A673 (cell line): Measurements from ENCODE around the gene AP3D1. TPM values are rescaled to one million over a fixed set of nuclear protein-coding genes. Genes with fewer than 3 reads are reported as not detected.
"Not testable (repeated sequence)": the region's sequence is repeated elsewhere in the genome, so short reads cannot be mapped to it uniquely, and the experiment has no call there.

Source experiments
- Bru-seq: library from RNA; stranded (reverse); fragments of 400-500 nt; gene quantifications from one replicate; lab custom pipeline; 2021; lab: Mats Ljungman, UMichigan
- BruChase-seq, 2 experiments: library from RNA; stranded (reverse); fragments of 400-500 nt; gene quantifications; one replicate each; lab custom pipeline; 2021; lab: Mats Ljungman, UMichigan
- BruUV-seq: library from RNA; stranded (reverse); fragments of 400-500 nt; replicated peaks from 2 replicates; lab custom pipeline; 2021; lab: Mats Ljungman, UMichigan
- CTCF ChIA-PET: fragments of 300-600 bp; sonication (Branson Sonifier 250); formaldehyde crosslinking; loops from one replicate; lab custom pipeline; 2022; ENCODE audit warnings: antibody characterized with exemption; lab: Charles Lee
- POLR2A ChIA-PET: fragments of 300-600 bp; sonication (Branson Sonifier 250); formaldehyde crosslinking; loops from one replicate; lab custom pipeline; 2022; ENCODE audit warnings: antibody characterized with exemption; ENCODE audit not compliant: low non-redundant PET; lab: Charles Lee
- DNase-seq: peaks from one replicate; pipeline ENCODE4 v3.0.0-alpha.2; 2015; ENCODE audit warnings: low spot score
- H3K27ac ChIP-seq: fragments of 200-600 bp; sonication (generic); 2 replicates; pipeline ENCODE4 v1.5.1; 2016; ENCODE audit warnings: mixed run types, low read depth, mild to moderate bottlenecking, mixed read lengths, antibody characterized with exemption, low read length; ENCODE audit not compliant: poor library complexity, severe bottlenecking
- H3K27me3 ChIP-seq: fragments of 200-600 bp; sonication (generic); replicated peaks from 2 replicates; pipeline ENCODE4 v1.6.1; 2017; ENCODE audit warnings: mixed run types, low read depth, mild to moderate bottlenecking, mixed read lengths, antibody characterized with exemption, low read length; ENCODE audit not compliant: insufficient read depth, poor library complexity
- H3K36me3 ChIP-seq: fragments of 200-600 bp; sonication (generic); 2 replicates; pipeline ENCODE4 v1.6.1; 2016; ENCODE audit warnings: mixed run types, mild to moderate bottlenecking, mixed read lengths, antibody characterized with exemption, low read length; ENCODE audit not compliant: insufficient read depth, poor library complexity, severe bottlenecking
- H3K4me1 ChIP-seq: fragments of 200-600 bp; sonication (generic); 2 replicates; pipeline ENCODE4 v1.6.1; 2017; ENCODE audit warnings: mixed run types, mild to moderate bottlenecking, mixed read lengths, antibody characterized with exemption, low read length; ENCODE audit not compliant: insufficient read depth, poor library complexity, severe bottlenecking
- H3K4me3 ChIP-seq: fragments of 200-600 bp; sonication (generic); 2 replicates; pipeline ENCODE4 v1.5.1; 2016; ENCODE audit warnings: low read depth, mixed run types, mild to moderate bottlenecking, mixed read lengths, low read length; ENCODE audit not compliant: poor library complexity, severe bottlenecking
- H3K9me3 ChIP-seq: fragments of 200-600 bp; sonication (generic); 2 replicates; pipeline ENCODE4 v1.6.1; 2016; ENCODE audit warnings: mixed run types, low read depth, mild to moderate bottlenecking, mixed read lengths, antibody characterized with exemption, low read length; ENCODE audit not compliant: poor library complexity, severe bottlenecking
- EZH2 ChIP-seq: fragments of 200-600 bp; sonication (generic); IDR thresholded peaks from 2 replicates; pipeline ENCODE4 v1.6.1; 2017; ENCODE audit warnings: borderline replicate concordance, low read depth, mild to moderate bottlenecking, mixed read lengths, antibody characterized with exemption, low read length; ENCODE audit not compliant: poor library complexity, severe bottlenecking
- intact Hi-C: fragments of 100-400 bp; cut with micrococcal nuclease; formaldehyde crosslinking; loops from one replicate; pipeline ENCODE4 v1.10.0; 2022; ENCODE audit not compliant: unreplicated experiment
- long read RNA-seq: library from polyadenylated mRNA; stranded (forward); transcript quantifications from one replicate; pipeline ENCODE4 v2.0.0, GENCODE V29; 2022
- total RNA-seq: library from RNA; stranded (reverse); gene quantifications from 2 replicates; pipeline ENCODE4 v1.2.3, GENCODE V29; 2021
- TF ChIP-seq, protein P1 (sequence below): fragments of 300-800, 200-600 bp; sonication (generic); conservative IDR thresholded peaks from 2 replicates; pipeline ENCODE4 v1.5.1; 2017; ENCODE audit warnings: low read depth, mild to moderate bottlenecking, antibody characterized with exemption, low read length, moderate library complexity, mixed read lengths

The AP3D1 gene
- total RNA-seq (148 and 154 TPM in 2 replicates), Bru-seq, nascent RNA (percentile 68 among the genes with signal in this experiment), BruChase-seq, experiment 1, labeled RNA remaining after a 2-hour chase (percentile 78 among the genes with signal in this experiment), BruChase-seq, experiment 2, labeled RNA remaining after a 6-hour chase (percentile 89 among the genes with signal in this experiment)
- long read RNA-seq, full-length matches to known transcripts: 32 of 109 reads
- long read RNA-seq, partial matches to known transcripts: 36 of 109 reads
- long read RNA-seq, other reads (novel, unspliced or antisense): 41 of 109 reads

DNA sequence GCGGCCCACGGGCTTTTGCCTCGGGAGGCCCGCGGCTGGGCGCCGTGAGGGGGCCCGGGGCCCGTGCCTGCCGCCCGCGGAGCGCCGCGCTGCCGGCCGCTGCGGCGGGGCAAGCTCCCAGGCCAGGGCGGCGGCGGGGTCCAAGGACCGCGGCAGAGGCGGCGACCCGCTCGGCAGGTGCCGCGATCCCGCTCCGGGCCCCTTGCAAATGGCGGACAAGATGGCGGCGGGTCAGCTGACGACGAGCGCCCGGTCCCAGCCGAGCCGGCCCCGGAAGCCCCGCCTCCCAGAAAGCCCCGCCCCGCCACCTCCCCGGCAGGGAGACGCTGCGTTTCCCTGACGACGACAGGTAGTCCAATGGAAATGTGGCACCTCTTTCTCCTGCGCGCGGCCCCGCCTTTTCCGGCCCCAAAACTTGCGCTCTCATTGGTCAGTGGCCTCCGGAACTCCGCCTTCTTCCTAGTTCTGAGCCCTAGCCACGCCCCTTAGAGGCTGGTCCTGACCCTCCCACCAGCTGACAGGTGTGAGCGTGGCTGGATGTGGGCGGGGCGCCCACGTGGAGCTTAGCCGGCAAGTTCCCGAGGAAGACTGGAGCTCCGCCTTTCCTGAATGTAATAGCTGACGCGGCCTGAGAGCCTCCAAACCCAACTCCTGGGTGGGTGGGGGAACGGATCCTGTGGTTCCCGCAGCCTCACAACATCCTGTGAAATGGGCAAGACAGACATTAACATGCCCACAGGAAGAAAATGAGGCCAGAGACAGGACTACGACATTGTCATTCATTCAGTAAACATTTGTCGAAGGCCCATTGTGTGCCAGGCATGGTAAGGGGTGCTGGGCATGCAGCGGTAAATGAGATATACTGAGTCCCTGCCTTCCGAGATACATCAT is at the start of gene AP3D1:
Gene AP3D1 (minus strand): TSS at position 228 of the 891 bp plus-strand sequence. CDS start 232 bp downstream, outside the sequence.
- POLR2A ChIA-PET: interaction anchor here (0.6 kb wide), 1 partner anchor 13 kb away, joined by 3 read pairs; no protein-coding TSS in a partner anchor
- Histone ChIP-seq H3K9me3 (no peaks in the 10 kb centered on the region), H3K4me1 (peaks cover 17% of the 10 kb centered on the region), H3K4me3 (peak within 1 kb of the TSS; percentile 99), H3K36me3 (peaks cover 2% of the 10 kb centered on the region), H3K27ac (peak within 1 kb of the TSS; percentile 91), H3K27me3 (no peaks in the 10 kb centered on the region)
- BruUV-seq: no TSS peak
- peak; percentile 100 for DNase-seq
- intact Hi-C loops: loop anchor here (10.0 kb wide), 1 partner anchor 463 kb away; no protein-coding TSS in a partner anchor
- CTCF ChIA-PET: interaction anchor here (0.6 kb wide), 1 partner anchor 486 kb away, joined by 10 read pairs; no protein-coding TSS in a partner anchor
- TF ChIP-seq EZH2: no peak
- TF ChIP-seq, protein P1, sequence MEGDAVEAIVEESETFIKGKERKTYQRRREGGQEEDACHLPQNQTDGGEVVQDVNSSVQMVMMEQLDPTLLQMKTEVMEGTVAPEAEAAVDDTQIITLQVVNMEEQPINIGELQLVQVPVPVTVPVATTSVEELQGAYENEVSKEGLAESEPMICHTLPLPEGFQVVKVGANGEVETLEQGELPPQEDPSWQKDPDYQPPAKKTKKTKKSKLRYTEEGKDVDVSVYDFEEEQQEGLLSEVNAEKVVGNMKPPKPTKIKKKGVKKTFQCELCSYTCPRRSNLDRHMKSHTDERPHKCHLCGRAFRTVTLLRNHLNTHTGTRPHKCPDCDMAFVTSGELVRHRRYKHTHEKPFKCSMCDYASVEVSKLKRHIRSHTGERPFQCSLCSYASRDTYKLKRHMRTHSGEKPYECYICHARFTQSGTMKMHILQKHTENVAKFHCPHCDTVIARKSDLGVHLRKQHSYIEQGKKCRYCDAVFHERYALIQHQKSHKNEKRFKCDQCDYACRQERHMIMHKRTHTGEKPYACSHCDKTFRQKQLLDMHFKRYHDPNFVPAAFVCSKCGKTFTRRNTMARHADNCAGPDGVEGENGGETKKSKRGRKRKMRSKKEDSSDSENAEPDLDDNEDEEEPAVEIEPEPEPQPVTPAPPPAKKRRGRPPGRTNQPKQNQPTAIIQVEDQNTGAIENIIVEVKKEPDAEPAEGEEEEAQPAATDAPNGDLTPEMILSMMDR: no peak

DNA sequence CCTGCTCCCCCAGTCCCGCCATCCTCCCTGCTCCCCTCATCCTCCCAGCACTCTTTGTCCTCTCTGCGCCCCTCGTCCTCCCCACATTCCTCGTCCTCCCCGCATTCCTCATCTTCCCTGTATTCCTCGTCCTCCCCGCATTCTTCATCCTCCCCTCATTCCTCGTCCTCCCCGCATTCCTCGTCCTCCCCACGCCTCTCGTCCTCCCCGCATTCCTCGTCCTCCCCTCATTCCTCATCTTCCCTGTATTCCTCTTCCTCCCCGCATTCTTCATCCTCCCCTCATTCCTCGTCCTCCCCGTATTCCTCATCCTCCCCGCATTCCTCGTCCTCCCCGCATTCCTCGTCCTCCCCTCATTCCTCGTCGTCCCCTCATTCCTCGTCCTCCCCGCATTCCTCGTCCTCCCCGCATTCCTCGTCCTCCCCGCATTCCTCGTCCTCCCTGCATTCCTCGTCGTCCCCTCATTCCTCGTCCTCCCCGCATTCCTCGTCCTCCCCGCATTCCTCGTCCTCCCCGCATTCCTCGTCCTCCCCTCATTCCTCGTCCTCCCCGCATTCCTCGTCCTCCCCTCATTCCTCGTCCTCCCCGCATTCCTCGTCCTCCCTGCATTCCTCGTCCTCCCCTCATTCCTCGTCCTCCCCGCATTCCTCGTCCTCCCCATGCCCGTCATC is 49.4 kb upstream of the AP3D1 start:
- H3K27ac ChIP-seq, DNase-seq, H3K4me1 ChIP-seq, POLR2A ChIA-PET, CTCF ChIA-PET, H3K27me3 ChIP-seq, H3K9me3 ChIP-seq, BruUV-seq, H3K4me3 ChIP-seq, intact Hi-C loops: not testable (repeated sequence)
- peaks cover 11% of the 10 kb centered on the region for H3K36me3 ChIP-seq

DNA sequence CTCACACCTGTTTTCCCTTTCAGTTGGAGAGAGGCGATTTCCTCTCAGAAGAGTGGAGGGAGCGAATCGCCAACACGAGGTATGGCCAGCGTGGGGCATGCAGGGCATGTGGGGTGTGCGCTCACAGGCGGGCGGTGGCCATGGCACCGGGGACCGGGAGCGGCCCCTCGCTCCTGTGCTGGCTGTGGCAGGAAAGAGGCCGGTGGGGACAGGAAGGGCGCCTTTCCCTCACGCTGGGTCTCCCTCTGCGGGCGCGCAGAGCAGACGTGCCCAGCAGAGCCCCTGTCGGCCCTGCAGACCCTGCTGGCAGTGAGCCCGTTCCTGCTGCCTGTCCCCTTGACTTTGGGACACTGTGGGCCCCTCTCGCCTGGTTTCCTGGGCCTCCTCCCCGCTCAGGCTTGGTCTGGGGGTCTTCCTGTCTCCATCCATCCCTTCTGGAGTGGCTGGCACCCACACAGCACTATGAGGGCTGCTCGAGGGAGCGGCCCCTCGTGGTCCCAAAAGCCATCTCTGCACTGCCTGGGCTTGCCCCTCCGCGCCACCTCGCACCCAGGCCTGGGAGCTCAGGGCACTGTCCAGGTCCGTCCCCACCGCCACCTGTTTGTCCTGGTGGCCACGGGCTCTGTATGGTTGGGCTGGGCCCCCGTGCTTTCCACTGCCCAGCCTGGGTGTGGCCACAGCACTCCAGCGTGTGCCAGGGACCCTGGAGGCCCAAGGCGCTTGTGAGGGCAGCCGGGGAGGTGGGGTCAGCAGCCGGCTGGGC is 48.7 kb upstream of the AP3D1 start:
- no peak for DNase-seq
- H3K4me3 ChIP-seq: no peak overlapping the region
- H3K9me3 ChIP-seq: no peaks in the 10 kb centered on the region
- ChIA-PET POLR2A (no interaction called here), CTCF (interaction anchor here (0.6 kb wide), 1 partner anchor 54 kb away, joined by 3 read pairs; no protein-coding TSS in a partner anchor)
- no TSS peak for BruUV-seq
- peaks cover 11% of the 10 kb centered on the region for H3K36me3 ChIP-seq
- no peaks in the 10 kb centered on the region for H3K27me3 ChIP-seq
- intact Hi-C loops: no loop called here
- TF ChIP-seq, protein P1: no peak
- no peak for TF ChIP-seq EZH2
- no peaks in the 10 kb centered on the region for H3K4me1 ChIP-seq
- no peak overlapping the region for H3K27ac ChIP-seq
